H4 (cell line): ENCODE results near the gene PCCB. TPM values are rescaled to one million over a fixed set of nuclear protein-coding genes. Genes with fewer than 3 reads are reported as not detected.
"Not testable (repeated sequence)": the region's sequence is repeated elsewhere in the genome, so short reads cannot be mapped to it uniquely, and the experiment has no call there.

ENCODE experiments used
- DNase-seq: peaks from one replicate; pipeline ENCODE4 v3.0.0-alpha.2; 2015; ENCODE audit warnings: low spot score
- total RNA-seq: library from RNA; depleted of rRNA; stranded (reverse); fragments of >200 nt; shearing (Covaris generic); gene quantifications from 2 replicates; pipeline ENCODE4 v1.2.3, GENCODE V29; 2014

The PCCB gene
- total RNA-seq, 1 experiment from 2014 or later, result 71.4 TPM

DNA sequence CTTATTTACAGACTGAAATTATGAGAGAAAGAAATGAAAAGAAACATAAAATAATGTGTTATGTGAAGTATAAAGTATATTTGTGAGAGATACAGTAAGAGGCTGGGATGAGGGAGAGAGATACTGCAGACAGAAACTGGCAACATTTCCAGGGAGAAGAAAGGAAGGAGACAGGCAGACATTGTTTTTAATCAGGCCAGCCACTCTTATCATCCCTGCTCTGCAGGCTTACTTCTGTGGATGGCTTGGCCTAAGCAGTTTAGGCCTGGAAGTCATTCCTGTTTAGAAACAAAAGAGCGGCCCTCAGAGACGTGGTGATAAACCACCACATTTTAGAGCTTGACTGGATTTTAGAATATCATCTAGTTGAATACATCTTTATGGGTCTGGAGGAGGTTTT, 12.4 kb downstream of the PCCB start:
- DNase-seq, result no peak

DNA sequence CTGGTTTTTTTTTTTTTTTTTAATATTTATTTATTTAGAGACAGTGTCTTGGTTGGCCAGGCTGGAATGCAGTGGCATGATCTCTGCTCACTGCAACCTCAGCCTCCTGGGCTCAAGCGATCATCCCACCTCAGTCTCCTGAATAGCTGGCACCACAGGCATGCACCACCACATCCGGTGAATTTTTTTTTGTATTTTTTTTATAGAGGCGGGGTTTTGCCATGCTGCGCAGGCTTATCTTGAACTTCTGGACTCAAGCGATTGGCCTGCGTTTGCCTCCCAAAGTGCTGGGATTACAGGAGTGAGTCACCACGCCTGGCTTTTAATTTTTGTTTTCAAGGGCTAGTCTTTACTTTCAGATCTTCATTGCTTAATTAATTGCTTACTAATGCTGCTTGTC, 13.1 kb downstream of the PCCB start:
- no peak for DNase-seq

DNA sequence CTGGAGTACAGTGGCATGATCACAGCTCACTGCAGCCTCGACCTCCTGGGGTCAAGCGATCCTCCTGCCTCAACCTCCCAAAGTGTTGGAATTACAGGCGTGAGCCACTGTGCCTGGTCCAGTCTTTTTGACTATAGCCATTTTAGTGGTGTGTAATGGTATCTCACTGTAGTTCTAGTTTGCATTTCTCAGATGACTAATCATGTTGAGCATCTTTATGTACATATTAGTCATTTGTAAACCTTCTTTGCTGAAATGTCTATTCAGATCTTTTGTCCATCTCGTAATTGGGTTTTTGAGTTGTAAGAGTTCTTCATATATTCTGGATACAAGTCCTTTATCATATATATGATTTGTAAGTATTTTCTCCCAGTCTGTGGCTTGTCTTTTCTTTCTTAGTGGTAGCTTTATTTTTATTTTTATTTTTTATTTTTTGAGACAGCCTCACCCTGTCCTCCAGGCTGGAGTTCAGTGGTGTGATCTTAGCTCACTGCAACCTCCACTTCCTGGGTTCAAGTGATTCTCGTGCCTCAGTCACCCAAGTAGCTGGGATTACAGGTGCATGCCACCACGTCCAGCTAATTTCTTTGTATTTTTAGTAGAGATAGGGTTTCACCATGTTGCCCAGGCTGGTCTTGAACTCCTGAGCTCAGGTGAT, 16.5 kb downstream of the PCCB start:
- not testable (repeated sequence) for DNase-seq

DNA sequence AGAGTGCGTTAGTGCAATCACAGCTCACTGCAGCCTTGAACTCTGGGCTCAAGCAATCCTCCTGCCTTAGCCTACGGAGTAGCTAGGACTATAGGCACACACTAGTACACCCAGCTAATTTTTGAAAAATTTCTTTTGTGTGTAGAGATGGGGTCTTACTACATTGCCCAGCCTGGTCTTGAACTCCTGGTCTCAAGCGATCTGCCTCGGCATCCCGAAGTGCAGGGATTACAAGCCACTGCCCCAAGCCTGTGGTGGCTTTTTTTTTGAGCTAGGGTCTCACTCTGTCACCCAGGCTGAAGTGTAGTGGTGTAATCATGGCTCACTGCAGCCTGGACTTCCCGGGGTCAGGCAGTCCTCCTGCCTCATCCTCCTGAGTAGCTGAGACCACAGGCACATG, 17.1 kb downstream of the PCCB start:
- no peak for DNase-seq

DNA sequence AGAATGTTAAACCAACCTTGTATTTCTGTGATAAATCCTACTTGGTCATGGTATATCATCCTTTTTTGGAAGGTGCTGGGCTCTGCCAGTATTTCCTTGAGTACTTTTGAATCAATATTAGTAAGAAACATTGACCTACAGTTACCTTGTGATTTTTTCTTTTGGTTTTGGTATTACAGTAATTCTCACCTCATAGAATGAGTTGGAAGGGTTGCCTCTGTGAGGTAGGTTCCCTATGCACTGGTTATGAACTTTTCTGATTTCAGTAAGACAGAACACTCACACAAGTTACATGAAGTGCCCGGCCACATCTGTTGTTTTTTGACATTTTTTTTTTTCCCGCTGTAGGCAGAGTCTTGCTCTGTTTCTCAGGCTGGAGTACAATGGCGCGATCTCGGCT, 20.0 kb downstream of the PCCB start:
- DNase-seq, result no peak

DNA sequence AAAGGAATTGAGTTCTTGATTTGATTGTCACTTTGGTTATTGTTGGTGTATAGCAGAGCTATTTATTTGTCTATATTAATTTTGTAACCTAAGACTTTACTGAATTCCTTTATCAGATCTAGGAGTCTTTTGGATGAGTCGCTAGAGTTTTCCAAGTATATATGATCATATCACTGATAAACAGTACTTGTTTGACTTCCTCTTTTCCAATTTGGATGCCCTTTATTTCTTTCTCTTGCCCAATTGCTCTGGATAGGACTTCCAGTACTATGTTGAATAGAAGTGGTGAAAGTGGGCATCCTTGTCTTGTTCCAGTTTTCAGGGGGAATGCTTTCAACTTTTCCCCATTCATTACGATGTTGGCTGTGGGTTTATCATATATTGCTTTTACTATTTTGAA, 21.5 kb downstream of the PCCB start:
- DNase-seq, result not testable (repeated sequence)

DNA sequence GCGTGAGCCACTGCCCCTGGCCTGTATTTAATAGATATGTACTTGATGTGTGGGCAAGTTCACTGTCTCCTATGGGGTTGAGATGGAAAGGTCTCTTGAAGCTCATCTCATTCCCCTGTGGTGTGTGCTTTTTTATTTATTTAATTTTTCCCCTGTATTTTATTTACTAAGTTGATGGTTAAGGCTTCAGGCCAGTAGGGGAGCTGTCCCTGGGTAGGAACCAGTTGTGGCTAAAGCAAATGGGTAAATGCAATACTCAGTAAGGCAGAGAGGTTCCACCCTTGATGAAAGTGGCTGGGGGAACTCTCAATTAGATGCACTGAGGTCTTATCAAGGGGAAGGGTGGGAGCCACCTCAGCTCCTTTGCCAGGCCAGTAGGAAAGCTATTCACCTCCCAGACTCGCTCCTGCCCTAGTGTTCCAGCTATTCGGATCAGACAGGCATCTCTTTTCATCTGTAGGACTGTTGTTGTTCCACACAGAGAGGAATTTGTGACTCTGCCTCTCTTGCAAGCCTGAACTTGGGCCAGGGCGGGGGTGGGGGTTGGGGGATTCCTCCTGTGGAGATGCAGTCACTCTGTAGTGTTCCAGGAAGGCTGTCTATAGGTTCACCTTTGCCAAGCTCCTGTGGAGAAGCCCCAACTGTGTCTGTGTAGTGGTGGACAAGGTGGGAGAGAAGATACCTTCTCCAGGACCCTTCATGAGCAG, 26.1 kb downstream of the PCCB start:
- no peak for DNase-seq

DNA sequence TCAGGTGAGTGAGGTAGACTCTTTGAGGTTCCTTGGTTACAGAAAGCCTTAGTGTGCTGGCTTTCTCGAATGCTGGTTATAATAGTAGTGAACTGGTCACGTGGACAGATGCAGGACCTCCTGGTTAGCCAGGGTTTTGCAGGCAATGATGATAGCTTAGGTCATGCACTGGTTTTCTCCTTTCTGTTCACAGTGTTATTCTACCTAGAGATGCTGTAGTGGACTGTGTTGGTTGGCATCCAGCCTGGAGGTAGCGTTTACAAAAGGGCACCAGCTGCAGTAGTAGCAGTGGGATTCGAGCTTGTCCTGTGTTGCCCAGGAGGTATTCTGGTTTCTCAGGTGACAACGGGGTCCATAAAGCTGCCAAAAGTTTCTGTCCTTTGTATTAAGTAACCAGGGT, 27.0 kb downstream of the PCCB start:
- no peak for DNase-seq

DNA sequence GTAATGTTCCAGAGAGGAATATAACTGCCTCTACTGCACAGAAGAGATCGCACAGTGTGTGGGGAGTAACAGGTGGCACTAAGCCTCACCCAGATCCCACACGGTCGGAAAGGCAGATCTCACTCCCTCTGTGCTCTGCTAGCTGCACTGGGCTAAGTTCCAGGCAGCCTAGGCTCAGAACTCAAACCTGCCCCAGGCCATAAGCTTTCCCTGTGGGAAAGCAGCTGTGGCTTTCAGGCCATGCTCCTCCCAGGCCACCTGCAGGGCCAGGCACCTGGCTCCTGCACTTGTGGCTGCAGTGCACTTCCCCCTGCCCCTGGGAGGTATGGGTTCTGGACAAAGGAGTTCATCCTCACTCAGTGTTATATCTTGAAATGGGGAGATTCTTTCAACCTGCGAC, 27.5 kb downstream of the PCCB start:
- no peak for DNase-seq

DNA sequence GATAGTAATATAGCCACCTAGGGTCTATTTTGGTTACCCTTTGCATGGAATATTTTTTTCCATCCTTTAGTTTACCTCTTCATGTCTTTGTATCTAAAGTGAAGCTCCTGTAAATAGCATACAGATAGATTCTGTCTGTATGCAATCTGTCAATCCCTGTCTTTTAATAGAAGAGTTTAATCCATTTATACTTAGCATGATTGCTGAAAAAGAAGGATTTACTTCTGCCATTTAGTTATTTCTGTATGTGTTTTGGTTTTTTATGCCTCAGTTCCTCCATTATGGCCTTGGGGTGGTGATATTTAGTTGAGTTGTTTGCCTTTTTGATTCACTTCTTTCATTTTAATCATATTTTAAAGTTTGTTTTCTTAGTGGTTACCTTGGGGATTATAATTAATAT, 29.0 kb downstream of the PCCB start:
- no peak for DNase-seq

DNA sequence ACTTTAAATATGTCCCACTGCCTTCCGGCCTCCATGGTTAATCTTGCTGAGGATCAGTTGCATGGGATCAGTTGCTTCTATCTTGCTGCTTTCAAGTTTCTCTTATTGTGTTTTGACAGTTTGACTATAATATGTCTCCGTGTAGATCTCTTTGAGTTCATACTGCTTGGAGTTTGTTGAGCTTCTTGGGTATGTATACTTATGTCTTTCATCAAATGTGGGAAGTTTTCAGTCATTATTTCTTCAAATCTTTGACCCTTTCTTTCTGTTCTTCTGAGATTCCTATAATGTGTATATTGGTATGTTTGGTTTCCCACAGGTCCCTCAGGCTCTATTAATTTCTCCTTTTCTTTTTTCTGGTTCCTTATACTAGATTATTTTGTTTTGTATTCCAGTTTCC, 30.8 kb downstream of the PCCB start:
- no peak for DNase-seq

DNA sequence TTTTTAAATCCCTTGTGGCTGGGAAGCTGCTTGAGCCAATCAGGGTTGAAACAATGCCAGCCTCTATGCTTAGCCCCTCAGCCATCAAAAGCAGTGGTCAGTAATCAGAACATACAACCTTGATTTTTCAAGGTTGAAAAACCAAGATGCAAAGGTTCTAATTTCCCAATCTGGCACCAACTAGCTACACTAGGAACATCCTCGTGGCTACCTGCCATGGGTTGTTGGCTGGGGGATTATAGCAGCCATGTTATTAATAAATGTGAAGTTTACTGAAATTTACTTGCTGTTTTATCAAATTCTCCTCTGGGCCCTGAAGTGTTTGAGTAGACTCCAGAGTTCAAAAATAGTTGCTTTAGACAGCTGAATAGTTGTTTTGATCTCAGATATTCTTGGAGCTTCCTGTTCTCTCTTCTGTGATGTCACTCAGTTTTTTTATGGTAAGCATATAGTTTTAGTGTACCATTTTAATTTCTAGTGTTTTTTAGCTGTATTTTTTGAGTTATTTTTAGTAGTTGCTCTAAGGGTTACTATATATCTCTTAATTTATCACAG, 31.9 kb downstream of the PCCB start:
- DNase-seq, result no peak

DNA sequence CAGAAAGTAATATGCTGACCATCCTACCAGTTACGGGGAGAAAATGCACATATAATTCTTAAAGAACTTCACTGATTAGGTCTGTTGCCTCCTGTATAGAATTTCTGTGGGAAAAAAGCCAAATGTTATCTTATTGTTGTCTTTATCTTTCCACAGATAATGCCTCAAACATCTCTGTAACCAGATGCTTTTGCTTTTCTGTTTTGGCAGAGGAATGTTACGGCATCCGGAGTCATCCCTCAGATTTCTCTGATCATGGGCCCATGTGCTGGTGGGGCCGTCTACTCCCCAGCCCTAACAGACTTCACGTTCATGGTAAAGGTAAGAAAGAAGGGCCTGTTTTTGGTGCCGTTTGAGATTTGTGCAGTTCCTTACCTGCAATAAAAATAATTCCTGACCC, 33.5 kb downstream of the PCCB start:
- DNase-seq, result no peak

DNA sequence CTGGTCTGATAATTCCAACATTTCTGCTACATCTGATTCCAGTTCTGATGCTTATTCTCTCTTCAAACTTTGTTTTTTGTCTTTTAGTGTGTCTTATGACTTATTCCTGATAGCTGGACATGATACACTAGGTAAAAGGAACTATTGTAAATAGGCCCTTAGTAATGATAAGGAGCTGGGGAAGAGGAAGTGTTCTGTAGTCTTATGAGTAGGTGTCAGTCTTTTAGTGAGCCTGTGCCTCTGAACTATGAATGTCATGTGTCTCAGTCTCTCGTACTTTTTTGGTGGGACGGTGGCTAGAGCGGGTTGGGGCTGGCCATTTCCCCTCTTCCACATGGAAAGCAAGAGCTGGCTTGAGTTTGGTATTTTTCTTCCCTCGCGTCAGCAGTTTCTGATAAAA, 41.2 kb downstream of the PCCB start:
- no peak for DNase-seq

DNA sequence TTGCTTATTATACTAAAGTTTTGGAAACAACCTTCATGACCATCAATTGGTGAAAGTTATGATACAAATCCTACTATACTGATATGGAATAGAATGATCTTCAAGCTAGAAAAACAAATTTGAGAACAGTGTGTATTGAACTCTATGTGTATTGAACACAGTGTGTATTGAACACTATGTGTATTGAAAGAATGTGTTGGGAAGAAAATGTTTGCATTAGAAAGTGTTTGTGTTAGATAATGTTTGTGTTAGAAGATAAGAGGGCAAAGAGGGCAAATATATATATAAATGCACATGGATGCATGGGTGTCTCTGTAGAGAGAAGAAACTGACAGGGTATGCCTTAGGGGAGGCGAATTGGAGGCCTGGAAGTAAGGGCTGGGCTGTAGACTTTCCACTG, 42.4 kb downstream of the PCCB start:
- no peak for DNase-seq

DNA sequence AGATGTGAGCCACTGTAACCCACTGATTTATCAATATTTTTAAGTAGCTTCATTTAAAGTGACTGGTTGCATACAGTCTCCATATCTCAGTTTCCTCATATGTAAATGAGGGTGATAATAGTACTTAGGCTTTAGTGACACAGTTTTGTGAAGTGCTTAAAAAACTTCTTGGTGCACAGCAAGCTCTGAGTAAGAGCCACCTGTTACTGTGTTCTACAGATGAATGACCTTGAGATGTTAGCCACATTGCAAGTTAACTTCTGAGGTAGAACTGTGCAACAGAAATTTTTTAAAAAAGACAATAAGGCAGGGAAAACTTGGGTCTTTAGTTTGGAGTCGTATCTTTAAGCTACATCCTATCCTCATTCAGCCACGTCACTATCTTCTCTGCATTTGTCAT, 43.1 kb downstream of the PCCB start:
- no peak for DNase-seq

DNA sequence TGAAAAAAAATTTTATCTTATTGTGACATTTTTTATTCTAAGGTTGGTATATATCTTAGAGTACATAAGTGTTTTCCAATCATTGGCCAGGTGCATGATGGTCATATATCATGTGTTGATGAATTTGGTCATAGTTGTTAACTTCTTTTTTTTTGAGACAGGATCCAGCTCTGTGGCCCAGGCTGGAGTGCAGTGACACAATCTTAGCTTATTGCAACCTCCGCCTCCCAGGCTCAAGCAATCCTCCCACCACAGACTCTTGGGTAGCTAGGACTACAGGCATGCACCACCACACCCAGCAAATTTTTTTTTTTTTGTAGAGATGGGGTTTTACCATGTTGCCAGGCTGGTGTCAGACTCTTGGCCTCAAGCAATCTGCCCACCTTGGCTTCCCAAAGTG, 44.0 kb downstream of the PCCB start:
- no peak for DNase-seq

DNA sequence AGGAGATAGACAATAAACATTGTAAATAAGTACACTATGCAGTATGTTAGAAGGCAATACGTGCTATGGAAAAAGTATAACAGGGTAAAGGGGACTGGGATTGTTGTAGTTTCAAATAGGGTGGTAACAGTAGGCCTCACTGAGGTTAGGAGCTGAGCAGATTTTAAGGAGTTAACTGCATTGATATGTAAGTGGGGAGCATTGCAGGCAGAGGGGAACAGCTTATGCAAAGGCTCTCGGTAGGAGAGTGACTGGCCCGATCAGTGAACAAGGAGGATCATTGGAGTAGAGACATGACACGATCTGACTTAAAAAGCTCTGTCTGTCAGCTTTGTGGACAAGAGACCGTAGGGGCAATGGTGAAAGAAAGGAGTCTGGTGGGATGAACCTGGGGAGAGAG, 46.8 kb downstream of the PCCB start:
- no peak for DNase-seq

DNA sequence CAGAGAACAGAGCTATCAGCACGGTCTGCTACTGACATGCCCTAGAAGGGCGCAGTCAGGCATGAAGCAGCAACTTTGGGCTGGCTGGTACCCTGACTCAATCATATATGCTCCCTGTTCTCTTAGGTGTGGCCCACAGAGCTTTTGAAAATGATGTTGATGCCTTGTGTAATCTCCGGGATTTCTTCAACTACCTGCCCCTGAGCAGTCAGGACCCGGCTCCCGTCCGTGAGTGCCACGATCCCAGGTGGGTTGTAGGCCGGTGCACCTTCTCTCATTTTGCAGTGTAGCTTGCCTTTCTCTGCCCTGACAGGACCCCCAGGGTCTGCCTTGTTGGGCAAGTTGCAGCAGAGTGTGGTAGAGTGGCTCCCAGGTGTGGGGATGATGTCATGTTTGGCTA, 47.7 kb downstream of the PCCB start:
- DNase-seq, result no peak

DNA sequence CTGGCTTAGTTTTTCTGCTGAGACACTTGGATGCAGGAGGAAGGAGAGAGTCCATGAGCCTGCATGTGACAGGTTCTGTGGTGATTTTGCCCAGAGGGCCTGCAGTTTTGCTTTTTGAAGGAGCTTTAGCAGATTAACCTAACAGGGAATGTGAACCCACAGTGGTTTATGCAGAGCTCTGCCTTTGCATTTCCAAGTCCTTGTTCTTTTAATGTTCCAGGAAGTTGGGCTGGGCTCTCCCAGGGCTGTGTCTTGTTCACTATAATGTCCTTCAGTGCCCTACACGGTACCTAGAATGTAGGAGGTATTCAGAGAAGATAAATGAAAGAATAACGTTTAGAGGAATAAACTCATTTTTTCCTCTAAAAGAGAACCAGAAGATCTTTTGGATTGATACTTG, 50.3 kb downstream of the PCCB start:
- DNase-seq, result no peak

DNA sequence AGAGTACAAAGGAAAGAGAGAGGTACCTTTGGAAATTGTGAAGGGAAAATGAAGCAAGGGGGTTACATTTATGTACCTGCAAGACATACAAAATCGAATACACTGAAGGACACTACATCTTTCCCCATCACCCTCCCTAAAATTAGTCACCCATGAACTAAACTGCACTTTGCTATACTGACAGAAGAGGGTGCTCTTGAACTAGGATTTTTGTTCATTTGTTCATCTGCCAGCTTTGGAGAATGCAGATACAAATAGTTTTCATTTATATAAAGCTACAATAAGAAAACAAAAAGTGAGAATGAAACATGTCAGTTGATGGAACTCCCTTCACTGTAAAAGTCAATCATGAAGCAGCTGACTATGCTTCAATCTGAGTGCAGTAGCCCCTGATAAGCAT, 55.7 kb downstream of the PCCB start:
- DNase-seq, result no peak

DNA sequence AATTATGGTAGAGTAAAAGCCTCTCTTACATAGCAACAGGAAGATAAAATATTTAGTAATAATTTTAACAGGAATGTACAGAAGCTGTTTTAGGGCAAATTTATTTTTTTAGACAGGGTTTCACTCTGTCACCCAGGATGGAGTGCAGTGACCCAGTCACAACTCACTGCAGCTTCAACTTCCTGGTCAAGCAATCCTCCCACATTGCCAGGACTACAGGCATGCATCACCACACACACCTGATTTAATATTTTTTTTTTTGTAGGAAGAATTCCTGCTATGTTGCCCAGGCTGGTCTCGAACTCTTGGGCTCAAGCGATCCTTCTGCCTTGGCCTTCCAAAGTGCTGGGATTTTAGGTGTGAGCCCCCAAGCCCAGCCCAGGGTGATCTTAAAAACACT, 61.1 kb downstream of the PCCB start:
- DNase-seq, result no peak

DNA sequence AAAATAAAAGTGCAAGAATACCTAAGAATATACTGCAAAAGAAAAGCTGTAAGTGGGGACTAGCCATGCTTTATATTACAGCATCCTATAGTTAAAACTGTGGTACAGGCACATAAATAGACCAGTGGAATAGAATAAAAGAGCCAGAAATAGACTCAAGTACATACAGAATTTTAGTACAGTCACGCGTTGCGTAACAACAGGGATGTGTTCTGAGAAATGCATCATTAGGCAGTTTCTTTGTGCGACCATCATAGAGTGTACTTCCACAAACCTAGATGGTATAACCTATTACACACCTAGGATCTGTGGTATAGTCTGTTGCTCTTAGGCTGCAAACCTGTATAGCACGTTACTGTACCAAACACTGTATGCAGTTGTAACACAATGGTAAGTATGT, 61.8 kb downstream of the PCCB start:
- no peak for DNase-seq

DNA sequence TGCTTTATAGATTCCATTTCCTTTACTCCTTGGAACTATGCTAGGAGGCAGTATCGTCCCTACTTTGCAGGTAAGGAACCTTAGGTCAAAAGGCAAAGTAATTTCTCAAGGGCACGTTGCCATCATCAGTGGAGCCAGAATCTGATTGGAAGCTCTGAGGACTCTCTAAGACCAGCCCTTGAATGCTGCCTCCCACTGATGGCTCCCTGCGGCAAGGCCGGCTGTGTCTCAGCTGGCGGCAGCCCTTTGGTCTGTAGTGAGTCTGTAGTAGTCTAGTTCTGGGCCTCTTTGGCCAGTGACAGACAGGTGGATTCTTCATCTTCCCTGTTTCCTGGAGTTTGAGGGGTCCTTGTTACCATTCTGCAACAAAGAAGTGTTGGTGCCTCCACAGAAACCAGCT, 76.2 kb downstream of the PCCB start:
- DNase-seq, result no peak
